Erythroblast (primary cell): ENCODE measurements around the gene MS4A18.

Experiments used
- GATA1 ChIP-seq: IDR thresholded peaks from 2 replicates; pipeline ENCODE4 v1.6.1; 2011; ENCODE audit warnings: low read depth, mild to moderate bottlenecking, control low read depth, low read length, moderate library complexity
- POLR2A ChIP-seq: IDR thresholded peaks from 2 replicates; pipeline ENCODE4 v1.6.1; 2011; ENCODE audit warnings: mild to moderate bottlenecking, low read length

DNA sequence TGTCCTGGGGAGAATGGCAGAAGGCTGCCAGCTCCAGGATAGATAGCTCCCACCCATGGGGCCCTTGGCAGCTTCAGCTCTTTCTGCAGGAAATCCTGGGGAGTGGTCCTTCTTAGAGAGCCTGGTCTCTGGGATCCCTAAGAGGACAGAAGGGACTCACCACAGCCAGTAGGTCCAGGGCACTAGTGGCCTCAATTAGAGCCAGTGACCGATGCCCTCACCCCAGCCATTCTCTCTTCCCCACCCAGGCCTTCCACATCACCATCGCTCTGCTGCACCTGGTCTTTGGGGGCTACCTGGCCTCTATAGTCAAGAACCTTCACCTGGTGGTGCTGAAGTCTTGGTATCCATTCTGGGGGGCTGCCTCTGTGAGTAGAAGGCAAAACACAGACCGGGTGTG is 66.2 kb downstream of the MS4A18 start:
- no peak for TF ChIP-seq POLR2A
- no peak for TF ChIP-seq GATA1
